GDM1 (cell line): ENCODE data around the gene KCNQ1.

Experiments
- DNase-seq: peaks from one replicate; lab custom pipeline; 2025; lab: John Stamatoyannopoulos, UW

KCNQ1 gene

GRCh38 chr11:2882396-2883110 is 437.7 kb downstream of the KCNQ1 start:
- DNase-seq = no peak

DNA sequence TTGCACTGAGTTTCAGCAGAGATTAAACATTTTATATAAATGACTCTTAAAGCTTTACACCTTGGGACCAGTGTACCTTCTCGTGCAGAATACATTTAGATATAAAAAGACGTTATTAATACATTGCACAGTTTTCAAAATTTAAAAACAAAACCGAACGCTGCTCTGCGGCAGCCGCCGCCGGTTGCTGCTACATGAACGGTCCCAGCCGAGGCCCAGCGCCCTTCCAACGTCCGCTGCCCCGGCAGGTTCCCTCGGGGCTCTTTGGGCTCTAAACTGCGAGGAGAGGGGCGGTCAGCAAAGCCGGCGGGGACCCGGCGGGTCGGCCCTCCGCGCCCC is 438.8 kb downstream of the KCNQ1 start:
- no peak for DNase-seq

DNA sequence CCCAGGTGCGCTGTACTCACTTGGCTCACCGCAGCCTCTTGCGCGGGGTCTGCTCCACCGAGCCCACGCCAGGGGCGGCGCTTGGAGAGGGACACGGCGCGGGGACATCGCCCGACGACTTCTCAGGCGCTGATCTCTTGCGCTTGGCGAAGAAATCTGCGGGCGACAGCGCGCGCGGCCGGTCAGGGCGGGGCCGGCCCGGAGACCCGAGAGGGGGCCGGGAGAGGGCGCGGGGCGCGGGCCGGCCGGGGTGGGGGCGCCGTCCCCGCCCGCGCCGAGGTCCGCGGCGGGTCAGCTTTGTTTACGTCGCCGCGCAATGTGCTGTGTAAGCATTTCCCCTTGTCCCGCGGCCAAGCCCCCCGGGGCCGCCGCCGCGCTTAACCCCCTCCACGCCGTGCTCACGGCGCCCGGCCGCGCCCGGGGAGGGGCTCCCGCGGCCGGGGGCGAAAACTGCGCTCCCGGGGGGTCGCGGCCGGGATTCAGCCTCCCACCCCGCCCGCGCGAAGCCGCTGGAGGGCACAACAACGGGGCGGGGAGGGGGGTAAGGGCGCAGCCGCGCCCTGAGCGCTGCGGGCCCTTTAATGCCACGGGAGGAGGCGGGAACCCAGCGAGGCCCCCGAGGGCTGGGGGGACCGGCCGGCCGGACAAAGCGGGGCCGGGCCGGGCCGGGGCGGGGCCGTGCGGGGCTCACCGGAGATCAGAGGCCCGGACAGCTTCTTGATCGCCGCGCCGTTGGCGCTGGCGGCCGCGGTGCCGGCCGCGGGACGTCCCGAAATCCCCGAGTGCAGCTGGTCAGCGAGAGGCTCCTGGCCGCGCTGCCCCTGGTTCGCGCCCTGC is 439.4 kb downstream of the KCNQ1 start:
- DNase-seq = no peak

DNA sequence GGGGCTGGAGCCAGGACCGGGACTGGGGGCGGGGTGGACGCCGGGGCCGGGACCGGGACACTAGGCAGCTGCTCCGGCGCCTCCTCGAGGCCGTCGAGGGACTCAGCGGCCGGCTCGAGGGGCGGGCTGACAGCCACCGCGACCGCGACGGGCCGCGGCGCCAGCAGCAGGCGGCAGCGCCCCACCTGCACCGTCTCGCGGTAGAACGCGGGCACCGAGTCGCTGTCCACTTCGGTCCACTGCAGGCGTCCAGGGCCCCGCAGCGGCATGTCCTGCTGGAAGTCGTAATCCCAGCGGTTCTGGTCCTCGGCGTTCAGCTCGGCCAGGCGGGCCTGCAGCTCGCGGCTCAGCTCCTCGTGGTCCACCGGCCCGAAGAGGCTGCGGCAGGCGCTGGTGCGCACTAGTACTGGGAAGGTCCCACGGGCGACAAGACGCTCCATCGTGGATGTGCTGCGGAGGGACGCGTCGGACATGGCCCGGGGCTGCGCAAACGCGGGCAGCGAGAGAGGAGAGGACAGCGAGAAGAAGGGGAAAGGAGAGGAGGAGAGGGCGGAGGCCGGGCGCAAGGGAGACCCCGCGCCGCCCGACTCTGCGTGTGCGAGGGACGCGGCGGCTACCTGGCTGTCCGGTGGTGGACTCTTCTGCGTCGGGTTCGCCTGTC is 440.3 kb downstream of the KCNQ1 start:
- DNase-seq = peak; percentile 42

- DNase-seq = peak; percentile 80
Observed at GRCh38 chr11:2885678-2886081, 440.9 kb downstream of the KCNQ1 start, which contains the start of gene CDKN1C. CDKN1C (minus strand) TSS chr11:2885775; CDS start chr11:2885456, 319 bp downstream.

GRCh38 chr11:2886191-2886894 is 441.5 kb downstream of the KCNQ1 start:
- DNase-seq = no peak

GRCh38 chr11:2886936-2887335 is 442.1 kb downstream of the KCNQ1 start:
- DNase-seq = no peak

- no peak for DNase-seq
Observed at GRCh38 chr11:2887515-2888195, 442.8 kb downstream of the KCNQ1 start.

GRCh38 chr11:2888266-2888968 is 443.6 kb downstream of the KCNQ1 start:
- DNase-seq = peak; percentile 72

DNA sequence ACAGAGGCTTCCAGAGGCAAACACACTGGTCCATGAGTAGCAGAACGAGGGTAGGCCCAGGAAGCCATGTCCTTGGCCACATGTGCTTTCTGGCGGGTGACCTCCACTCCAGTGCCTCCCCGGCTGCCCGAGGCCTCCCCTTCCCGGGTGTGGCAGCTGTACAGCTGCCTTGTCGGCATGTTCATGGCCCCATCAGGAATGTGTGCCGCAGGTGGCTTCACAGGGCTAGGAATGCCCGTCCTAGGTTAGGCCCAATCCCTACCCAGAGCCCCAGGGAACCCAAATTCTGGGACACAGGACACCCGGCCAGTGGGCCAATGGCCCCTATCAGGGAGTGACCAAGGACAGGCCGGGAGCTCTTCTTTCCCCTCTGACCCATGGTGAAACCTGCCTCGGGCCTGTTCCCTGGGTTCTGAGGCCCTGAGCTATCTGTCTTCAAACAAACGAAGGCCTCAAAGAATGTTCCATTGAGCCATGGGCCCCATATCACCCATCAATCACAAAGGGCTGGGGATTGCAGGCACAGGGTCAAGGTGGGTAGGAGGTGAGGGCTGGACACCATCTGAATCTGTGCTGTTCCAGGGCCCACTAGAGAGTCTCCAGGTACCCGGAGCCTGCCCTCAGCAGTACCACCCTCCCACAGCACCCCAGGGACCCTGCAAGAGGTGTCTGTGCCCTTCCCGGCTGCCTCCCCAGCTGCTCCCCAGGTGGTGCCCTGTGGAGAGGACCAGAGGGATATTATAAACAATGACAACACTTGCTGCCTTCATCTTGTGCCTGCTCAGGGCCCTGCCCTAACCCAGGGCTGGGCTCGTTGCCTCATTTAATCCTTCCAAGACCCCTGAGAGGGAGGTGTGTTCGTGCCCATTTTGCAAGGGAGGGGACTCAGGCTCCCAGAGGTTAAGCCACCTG is 444.8 kb downstream of the KCNQ1 start:
- no peak for DNase-seq

DNA sequence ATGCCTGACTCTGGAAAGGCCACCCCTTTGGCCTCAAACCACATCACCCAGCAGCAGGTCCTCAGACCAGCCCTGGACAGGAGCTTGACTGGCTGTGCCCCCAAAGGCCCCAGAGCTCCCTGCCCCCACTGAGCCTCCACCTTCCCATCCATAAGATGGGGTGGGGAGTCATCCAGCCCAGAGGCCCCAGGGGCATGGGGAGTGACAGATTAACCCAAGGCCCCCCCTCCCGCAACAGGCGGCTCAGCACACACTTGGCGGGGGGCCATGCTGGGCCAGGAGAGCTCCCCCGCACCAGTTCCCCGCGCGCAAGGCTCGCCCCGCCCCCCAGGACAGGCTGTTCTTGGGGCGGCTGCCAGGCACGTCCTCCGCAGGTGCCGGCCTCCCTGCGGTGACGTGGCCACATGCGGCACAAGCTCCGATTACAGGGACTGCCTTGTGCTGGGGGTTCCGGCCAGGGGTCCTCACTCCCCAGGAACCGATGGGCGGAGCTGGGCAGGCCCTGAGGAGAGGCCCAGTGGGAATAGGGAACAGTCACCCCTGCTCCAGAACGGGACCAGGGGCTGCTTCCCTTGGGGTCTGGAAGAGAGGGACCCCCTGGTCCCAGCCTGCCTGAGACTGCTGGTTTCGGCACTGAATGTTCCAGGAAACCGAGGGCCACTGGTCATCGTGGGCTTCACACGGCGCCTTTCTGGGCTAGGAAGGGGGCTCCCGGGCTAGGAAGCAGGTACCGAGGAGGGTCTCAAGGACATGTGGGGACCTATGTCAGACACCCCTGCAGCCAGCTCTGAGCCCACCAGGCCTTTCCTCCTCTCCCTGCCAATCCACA is 445.9 kb downstream of the KCNQ1 start:
- no peak for DNase-seq

- DNase-seq = peak; percentile 22
Observed at GRCh38 chr11:2891326-2892214, 446.8 kb downstream of the KCNQ1 start.

- DNase-seq = peak; percentile 91
Observed at GRCh38 chr11:2892215-2892966, 447.6 kb downstream of the KCNQ1 start.

- no peak for DNase-seq
Observed at GRCh38 chr11:2892967-2893528, 448.2 kb downstream of the KCNQ1 start.

GRCh38 chr11:2893935-2894334 is 449.1 kb downstream of the KCNQ1 start:
- no peak for DNase-seq

- DNase-seq = no peak
Observed at GRCh38 chr11:2896047-2896446, 451.2 kb downstream of the KCNQ1 start.

DNA sequence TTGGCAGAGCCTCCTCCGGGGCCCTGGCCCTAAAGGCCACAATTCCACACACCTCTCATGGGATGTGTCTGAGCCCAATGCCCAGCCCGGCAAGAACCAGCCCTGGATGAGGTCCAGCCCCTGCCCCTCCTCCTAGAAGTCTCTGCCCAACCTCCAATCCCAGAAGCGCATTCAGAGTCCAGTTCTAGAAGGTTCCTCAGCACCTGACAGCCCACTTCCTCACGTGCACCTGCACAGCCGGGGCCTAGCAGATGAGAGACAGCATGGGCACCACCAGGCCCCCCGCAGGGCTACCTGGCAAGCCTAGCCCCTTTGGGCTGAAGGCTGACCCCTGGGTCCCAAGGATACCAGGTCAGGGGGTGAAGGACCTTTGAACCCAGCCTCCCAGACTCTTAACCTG is 452.2 kb downstream of the KCNQ1 start:
- DNase-seq = no peak
